Liver (tissue), 9 donors: ENCODE results near the gene RAB4B. TPM values are rescaled to one million over a fixed set of nuclear protein-coding genes. Genes with fewer than 3 reads are reported as not detected.

Experiments
- DNase-seq: peaks from one replicate; pipeline ENCODE4 v3.0.0-alpha.2; 2017; ENCODE audit warnings: low spot score
- H3K27ac ChIP-seq, 2 donors: one replicate each; pipeline ENCODE4 v1.7.0; 2013; ENCODE audit warnings: inconsistent platforms in 2 of 2, low read length in 2 of 2, control low read depth in 1 of 2, low read depth in 1 of 2, mild to moderate bottlenecking in 1 of 2
- H3K27me3 ChIP-seq, 4 donors: one replicate each; pipeline versions ENCODE4 v1.6.1 to v1.7.0; 2013; ENCODE audit warnings: low read length in 3 of 4, inconsistent platforms in 1 of 4, mild to moderate bottlenecking in 1 of 4, moderate library complexity in 1 of 4; ENCODE audit not compliant: control insufficient read depth in 4 of 4, insufficient read depth in 4 of 4
- H3K36me3 ChIP-seq, 4 donors: one replicate each; pipeline versions ENCODE4 v1.6.1 to v1.7.0; 2013; ENCODE audit warnings: low read length in 3 of 4, mild to moderate bottlenecking in 3 of 4, low read depth in 1 of 4, moderate library complexity in 1 of 4; ENCODE audit not compliant: control insufficient read depth in 4 of 4, insufficient read depth in 3 of 4
- H3K4me1 ChIP-seq, 4 donors: one replicate each; pipeline versions ENCODE4 v1.6.1 to v1.7.0; 2013; ENCODE audit warnings: low read length in 3 of 4, mild to moderate bottlenecking in 3 of 4, moderate library complexity in 1 of 4; ENCODE audit not compliant: control insufficient read depth in 4 of 4, insufficient read depth in 4 of 4
- H3K4me3 ChIP-seq, 3 donors: one replicate each; pipeline versions ENCODE4 v1.6.1 to v1.7.0; 2013; ENCODE audit warnings: low read length in 3 of 3, control low read depth in 1 of 3, low read depth in 1 of 3, mild to moderate bottlenecking in 1 of 3
- H3K9ac ChIP-seq, 2 donors: one replicate each; pipeline ENCODE4 v1.7.0; 2013; ENCODE audit warnings: low read length in 2 of 2, mild to moderate bottlenecking in 2 of 2, moderate library complexity in 2 of 2, control low read depth in 1 of 2, low read depth in 1 of 2
- H3K9me3 ChIP-seq, 4 donors: one replicate each; pipeline versions ENCODE4 v1.6.1 to v1.7.0; 2013; ENCODE audit warnings: low read length in 3 of 4; ENCODE audit not compliant: control insufficient read depth in 4 of 4
- ATF3 ChIP-seq: IDR thresholded peaks from 2 replicates; pipeline ENCODE4 v1.6.1; 2016; ENCODE audit warnings: antibody characterized with exemption
- CTCF ChIP-seq: fragments of 150-350 bp; IDR thresholded peaks from 2 replicates; pipeline ENCODE4 v1.5.1; 2017; ENCODE audit warnings: improper control_type of control experiment, low read depth, low read length; ENCODE audit not compliant: missing input control
- EGR1 ChIP-seq, 2 donors: IDR thresholded peaks; 2 replicates each; pipeline ENCODE4 v1.6.1; 2016 to 2018; ENCODE audit warnings: antibody characterized with exemption in 2 of 2, low read depth in 2 of 2
- FOXA1 ChIP-seq: IDR thresholded peaks from 2 replicates; pipeline ENCODE4 v1.6.1; 2016; ENCODE audit warnings: antibody characterized with exemption
- GABPA ChIP-seq, 2 donors: IDR thresholded peaks in 1 of 2; conservative IDR thresholded peaks in 1 of 2; 2 replicates each; pipeline ENCODE4 v1.6.1; 2016; ENCODE audit warnings: antibody characterized with exemption in 2 of 2, mild to moderate bottlenecking in 1 of 2, moderate library complexity in 1 of 2
- HNF4A ChIP-seq, 2 donors: conservative IDR thresholded peaks; 2 replicates each; pipeline ENCODE4 v1.6.1; 2016; ENCODE audit warnings: antibody characterized with exemption in 2 of 2, mild to moderate bottlenecking in 2 of 2
- HNF4G ChIP-seq: IDR thresholded peaks from 2 replicates; pipeline ENCODE4 v1.6.1; 2016; ENCODE audit warnings: antibody characterized with exemption
- JUND ChIP-seq, 2 donors: IDR thresholded peaks; 2 replicates each; pipeline ENCODE4 v1.6.1; 2016; ENCODE audit warnings: antibody characterized with exemption in 2 of 2
- MAX ChIP-seq: IDR thresholded peaks from 2 replicates; pipeline ENCODE4 v1.6.1; 2016; ENCODE audit warnings: antibody characterized with exemption
- NR2F2 ChIP-seq: IDR thresholded peaks from 2 replicates; pipeline ENCODE4 v1.6.1; 2016; ENCODE audit warnings: antibody characterized with exemption
- RAD21 ChIP-seq, 2 donors: IDR thresholded peaks; 2 replicates each; pipeline ENCODE4 v1.6.1; 2016; ENCODE audit warnings: antibody characterized with exemption in 2 of 2, mild to moderate bottlenecking in 2 of 2
- REST ChIP-seq: IDR thresholded peaks from 2 replicates; pipeline ENCODE4 v1.6.1; 2016; ENCODE audit warnings: antibody characterized with exemption, mild to moderate bottlenecking
- RXRA ChIP-seq, 2 donors: IDR thresholded peaks; 2 replicates each; pipeline ENCODE4 v1.6.1; 2017 to 2018; ENCODE audit warnings: antibody characterized with exemption in 2 of 2, mild to moderate bottlenecking in 1 of 2
- SP1 ChIP-seq: IDR thresholded peaks from 2 replicates; pipeline ENCODE4 v1.6.1; 2018; ENCODE audit warnings: antibody characterized with exemption, mild to moderate bottlenecking
- TAF1 ChIP-seq: conservative IDR thresholded peaks from 2 replicates; pipeline ENCODE4 v1.6.1; 2016; ENCODE audit warnings: antibody characterized with exemption, mild to moderate bottlenecking
- YY1 ChIP-seq: IDR thresholded peaks from 2 replicates; pipeline ENCODE4 v1.6.1; 2016; ENCODE audit warnings: antibody characterized with exemption, mild to moderate bottlenecking
- ZBTB33 ChIP-seq: IDR thresholded peaks from 2 replicates; pipeline ENCODE4 v1.6.1; 2016; ENCODE audit warnings: antibody characterized with exemption
- WGBS: extraction: QIAGEN DNeasy Blood & Tissue Kit; methylation state at CpG from one replicate; pipeline ENCODE4 v1.1.7; 2013; 5-methylcytosine and 5-hydroxymethylcytosine counted together
- polyA plus RNA-seq, 2 donors: library from polyadenylated mRNA; stranded (reverse) in 1 of 2; unstranded in 1 of 2; fragments of 200-250 nt in 1 of 2; fragments of >200 nt in 1 of 2; fragmentation: Nextera tagmentation in 1 of 2; extraction: Ambion mirVana in 1 of 2; gene quantifications; one replicate each; pipeline versions ENCODE4 v1.2.1 to v1.2.3, GENCODE V29; 2013 to 2015
- total RNA-seq, 2 donors: library from RNA; depleted of rRNA; stranded (reverse); fragments of >200 nt; gene quantifications; one replicate each; pipeline ENCODE4 v1.2.3, GENCODE V29; 2014
- donor health status: healthy.
- donor health status: healthy.
- donor health status: healthy.
- donor health status: healthy.
- donor health status: healthy.

RAB4B gene
- total and polyA plus RNA-seq, 4 donors, result 5.5 to 16.9 (median 12.9) TPM

GRCh38 chr19:40733149-40733548 lies 44.9 kb upstream of the RAB4B start:
- DNase-seq, result no peak

More at GRCh38 chr19:40733149-40733548, 44.9 kb upstream of the RAB4B start:
- no peaks in the 10 kb centered on the region for H3K27me3 ChIP-seq
- H3K9ac ChIP-seq, result no peak overlapping the region
- H3K36me3 ChIP-seq, result peaks cover 14 to 83% (median 48%) of the 10 kb centered on the region in 4 donors
- no peaks in the 10 kb centered on the region for H3K4me1 ChIP-seq
- no peak overlapping the region for H3K27ac ChIP-seq
- no peaks in the 10 kb centered on the region for H3K9me3 ChIP-seq
- TF ChIP-seq TAF1, result no peak
- TF ChIP-seq NR2F2, result no peak
- no peak for TF ChIP-seq YY1
- TF ChIP-seq CTCF, result no peak
- TF ChIP-seq JUND (IDR thresholded peaks at IDR 0.05), result no peak
- TF ChIP-seq EGR1 (IDR thresholded peaks at IDR 0.05; ENCODE audit: low read depth in 2 of 2), result no peak
- TF ChIP-seq SP1, result no peak
- no peak for TF ChIP-seq ATF3
- no peak for TF ChIP-seq REST
- TF ChIP-seq ZBTB33, result no peak
- TF ChIP-seq HNF4G, result no peak
- TF ChIP-seq HNF4A (conservative IDR thresholded peaks at IDR 0.05), result no peak
- no peak for TF ChIP-seq RXRA (IDR thresholded peaks at IDR 0.05)
- TF ChIP-seq FOXA1, result no peak
- no peak for TF ChIP-seq RAD21 (IDR thresholded peaks at IDR 0.05)
- no peak for TF ChIP-seq GABPA (IDR thresholded peaks at IDR 0.05 in 1 of 2, conservative IDR thresholded peaks at IDR 0.05 in 1 of 2)
- TF ChIP-seq MAX, result no peak
- no peak overlapping the region for H3K4me3 ChIP-seq
- WGBS, result 94% methylated on average over 13 of the region's 13 CpGs
